NCI-H2081 treated with DMSO at 0.1 percent for 48 hours (cell line): Measurements from ENCODE around the gene TMIGD2.
"Not testable (repeated sequence)": the region's sequence is repeated elsewhere in the genome, so short reads cannot be mapped to it uniquely, and the experiment has no call there.

Source experiments
- DNase-seq: peaks from one replicate; lab custom pipeline; 2025; lab: John Stamatoyannopoulos, UW

Gene TMIGD2

GRCh38 chr19:4302243-4302640, at the start of gene TMIGD2:
TSS of gene TMIGD2 (minus strand) at chr19:4302389. CDS start at chr19:4302385, 4 bp downstream.
- DNase-seq = no peak

DNA sequence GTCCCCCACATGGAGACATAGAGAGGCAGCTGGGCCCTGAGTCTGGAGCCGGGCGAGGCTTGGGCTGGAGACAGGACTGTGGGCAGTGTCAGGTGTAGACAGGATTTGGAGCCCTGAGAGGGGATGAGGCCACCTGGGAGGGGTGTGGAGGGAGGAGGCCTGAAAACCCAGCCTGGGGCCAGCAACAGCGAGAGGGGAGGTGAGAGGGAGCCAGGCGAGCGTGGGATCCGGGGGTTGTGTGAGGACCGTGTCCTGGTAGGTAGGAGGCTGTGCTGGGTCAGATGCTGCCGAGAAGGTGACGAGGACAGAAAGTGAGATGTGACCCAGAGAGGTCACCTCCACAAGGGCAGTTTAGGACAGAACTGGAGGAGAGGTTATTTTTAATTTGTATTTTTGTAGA, 48.5 kb upstream of the TMIGD2 start:
- DNase-seq = no peak

DNA sequence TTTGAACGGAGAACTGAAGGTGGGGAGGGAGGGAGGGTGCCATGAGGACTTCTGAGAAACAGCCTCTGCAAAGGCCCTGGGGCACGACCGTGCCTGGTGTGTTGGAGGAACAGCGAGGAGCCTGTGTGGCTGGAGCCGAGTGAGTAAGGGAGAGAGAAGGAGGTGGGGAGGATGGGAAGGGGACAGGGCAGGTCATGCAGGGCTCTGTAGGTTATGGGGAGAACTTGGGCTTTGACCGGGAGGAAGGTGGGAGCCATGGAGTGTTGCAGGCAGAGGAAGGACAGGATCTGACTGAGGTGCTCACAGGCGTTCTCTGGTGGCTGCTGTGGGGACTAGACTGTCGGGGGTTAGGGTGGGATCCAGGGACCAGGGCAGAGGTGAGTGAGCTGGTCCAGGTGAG, 47.9 kb upstream of the TMIGD2 start:
- no peak for DNase-seq

DNA sequence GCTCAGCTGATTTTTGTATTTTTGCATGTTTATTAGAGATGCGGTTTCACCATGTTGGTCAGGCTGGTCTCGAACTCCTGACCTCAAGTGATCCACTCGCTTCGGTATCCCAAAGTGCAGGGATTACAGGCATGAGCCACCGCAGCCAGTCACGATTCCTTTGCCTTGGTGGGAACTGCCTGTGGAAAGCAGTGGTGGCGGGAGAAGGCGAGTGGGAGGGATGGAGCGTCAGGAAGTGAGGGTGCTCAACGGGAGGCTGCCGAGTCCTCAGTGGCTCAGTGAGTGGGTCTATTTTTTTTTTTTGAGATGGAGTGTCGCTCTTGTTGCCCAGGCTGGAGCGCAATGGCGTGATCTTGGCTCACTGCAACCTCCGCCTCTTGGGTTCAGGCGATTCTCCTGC, 47.0 kb upstream of the TMIGD2 start:
- not testable (repeated sequence) for DNase-seq

- no peak for DNase-seq
These were observed 45.3 kb upstream of the TMIGD2 start for GRCh38 chr19:4347521-4347920.

- no peak for DNase-seq
These were observed 43.8 kb upstream of the TMIGD2 start for GRCh38 chr19:4346020-4346383.

GRCh38 chr19:4345342-4346019, 43.3 kb upstream of the TMIGD2 start:
- DNase-seq = no peak

GRCh38 chr19:4343370-4344307, 41.5 kb upstream of the TMIGD2 start, which contains the start of gene MPND:
TSS of gene MPND (plus strand) at chr19:4343562. CDS start at chr19:4343594, 32 bp downstream.
- DNase-seq = no peak

DNA sequence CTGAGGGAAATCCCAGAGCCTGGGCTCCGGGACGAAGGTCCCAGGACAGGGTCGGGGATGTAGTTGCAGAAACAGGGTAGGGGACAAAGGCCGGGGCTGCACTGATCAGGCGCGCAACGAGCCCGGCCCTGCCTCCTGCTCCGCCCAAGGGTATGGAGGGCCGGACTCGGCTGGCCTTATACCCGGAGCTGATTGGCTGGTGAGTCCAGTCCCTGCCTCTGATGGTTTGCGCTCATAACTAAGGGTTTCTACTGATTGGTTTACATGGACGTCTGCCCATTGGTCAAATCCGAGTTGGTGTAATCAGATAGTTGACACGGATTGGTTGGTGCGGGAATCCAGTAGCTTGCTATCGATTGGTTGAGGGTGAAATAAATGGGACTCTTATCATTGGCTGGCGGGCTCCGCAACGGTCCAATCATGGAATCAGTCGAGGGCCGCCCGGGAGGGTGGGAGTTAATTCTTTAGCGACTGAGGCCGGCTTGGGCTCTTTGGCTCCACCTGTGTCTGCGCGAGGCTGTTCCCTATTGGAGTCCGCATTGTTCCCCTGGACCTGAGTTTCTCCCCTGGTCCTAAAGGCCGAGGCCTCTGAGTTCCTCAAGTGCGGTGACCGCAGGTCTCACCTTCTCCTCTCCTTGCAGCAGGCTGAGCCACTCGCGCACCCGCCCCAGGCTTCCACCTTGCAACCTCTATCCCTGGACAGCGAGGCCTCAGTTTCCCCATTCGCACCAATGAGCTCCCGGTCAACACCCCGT, 40.6 kb upstream of the TMIGD2 start:
- peak; percentile 100 for DNase-seq

- DNase-seq = no peak
These were observed 40.1 kb upstream of the TMIGD2 start for GRCh38 chr19:4342314-4342614.

- no peak for DNase-seq
These were observed 36.5 kb upstream of the TMIGD2 start, which contains the start of gene STAP2 for GRCh38 chr19:4338441-4339355. TSS of gene STAP2 (minus strand) at chr19:4338827. CDS start at chr19:4338753, 74 bp downstream.

DNA sequence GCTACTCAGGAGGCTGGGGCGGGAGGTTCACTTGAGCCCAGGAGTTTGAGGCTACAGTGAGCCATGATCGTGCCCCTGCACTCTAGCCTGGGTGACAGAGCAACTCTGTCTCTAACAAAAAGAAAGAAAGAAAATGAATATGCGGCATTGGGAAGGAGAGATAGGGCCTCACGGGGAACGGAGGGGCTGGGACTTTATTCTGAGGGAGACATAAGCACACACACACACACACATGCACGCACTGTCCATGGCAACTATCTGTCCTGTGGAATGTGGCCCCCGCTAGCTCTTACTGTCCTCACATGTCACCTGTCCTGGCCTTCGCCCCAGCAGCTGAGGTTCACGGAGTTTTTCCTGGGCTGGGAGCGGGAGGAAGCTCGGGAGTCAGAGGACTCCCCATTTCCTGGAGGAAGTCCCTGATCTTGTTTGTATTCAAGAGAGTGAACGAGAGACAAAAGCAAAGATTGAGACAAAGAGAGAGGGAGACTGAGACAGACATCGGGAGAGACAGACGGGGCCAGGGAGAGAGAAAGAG, 35.8 kb upstream of the TMIGD2 start:
- DNase-seq = no peak

DNA sequence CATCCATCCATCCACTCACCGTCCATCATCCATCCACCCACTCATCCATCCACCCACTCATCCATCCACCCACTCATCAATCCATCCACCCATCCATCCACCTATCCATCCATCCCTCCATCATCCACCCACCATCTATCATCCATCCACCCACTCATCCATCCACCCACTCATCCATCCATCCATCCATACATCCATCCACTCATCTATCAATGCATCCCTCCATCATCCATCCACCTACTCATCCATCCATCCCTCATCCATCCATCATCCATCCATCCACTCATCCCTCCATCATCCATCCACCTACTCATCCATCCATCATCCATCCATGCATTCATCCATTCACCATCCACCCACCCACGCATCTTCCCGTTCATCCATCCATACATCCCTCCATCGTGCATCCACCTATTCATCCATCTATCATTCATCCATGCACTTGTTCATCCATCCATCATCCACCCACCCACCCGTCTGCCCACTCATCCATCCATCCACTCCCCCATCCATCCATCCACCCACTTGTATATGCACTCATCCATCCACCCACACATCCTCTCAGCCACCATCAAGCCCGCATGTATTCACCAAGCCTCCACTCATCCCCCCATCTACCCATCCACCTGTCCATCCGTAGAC, 32.9 kb upstream of the TMIGD2 start:
- DNase-seq = no peak

DNA sequence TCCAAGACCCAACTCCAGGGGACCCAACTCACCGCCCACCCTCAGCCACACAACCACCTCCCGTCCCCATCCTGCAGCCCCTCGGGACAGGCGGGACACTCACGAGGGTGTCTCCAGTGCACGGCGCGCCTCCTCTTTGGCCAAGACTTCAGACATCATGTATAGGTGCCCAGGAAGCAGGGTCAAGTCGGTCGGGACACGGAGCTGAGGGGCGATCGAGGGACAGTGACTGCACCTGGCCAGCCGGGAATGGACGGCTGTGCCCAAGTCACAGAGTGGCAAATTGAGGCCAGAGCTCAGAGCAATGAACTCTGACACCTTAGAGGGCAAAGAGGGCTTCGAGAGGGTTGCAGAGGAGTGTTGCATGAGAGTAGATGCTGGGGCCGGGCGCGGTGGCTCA, 27.7 kb upstream of the TMIGD2 start:
- DNase-seq = no peak

DNA sequence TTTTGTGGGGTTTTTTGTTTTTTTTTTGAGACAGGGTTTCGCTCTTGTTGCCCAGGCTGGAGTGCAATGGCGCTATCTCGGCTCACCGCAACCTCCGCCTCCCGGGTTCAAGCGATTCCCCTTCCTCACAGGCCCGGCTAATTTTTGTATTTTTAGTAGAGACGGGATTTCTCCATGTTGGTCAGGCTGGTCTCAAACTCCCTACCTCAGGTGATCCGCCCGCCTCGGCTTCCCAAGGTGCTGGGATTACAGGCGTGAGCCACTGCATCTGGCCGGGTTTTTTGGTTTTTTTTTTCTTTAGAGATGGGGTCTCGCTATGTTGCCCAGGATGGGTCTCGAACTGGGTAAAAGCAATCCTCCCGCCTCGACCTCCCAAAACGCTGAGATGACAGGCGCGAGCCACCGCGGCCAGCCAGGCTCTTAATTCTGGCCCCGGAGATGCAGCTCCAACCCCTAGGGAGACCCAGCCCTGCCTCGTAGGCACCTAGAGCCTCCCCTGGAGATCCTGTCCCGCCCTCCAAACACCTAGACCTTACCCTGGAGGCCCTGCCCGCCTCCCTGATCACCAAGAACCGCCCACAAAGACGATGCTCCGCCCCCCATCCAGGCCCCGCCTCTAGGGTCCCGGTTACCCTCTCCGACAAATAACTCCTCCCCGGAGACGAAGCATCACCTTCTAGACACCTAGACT, 26.9 kb upstream of the TMIGD2 start:
- DNase-seq = not testable (repeated sequence)

DNA sequence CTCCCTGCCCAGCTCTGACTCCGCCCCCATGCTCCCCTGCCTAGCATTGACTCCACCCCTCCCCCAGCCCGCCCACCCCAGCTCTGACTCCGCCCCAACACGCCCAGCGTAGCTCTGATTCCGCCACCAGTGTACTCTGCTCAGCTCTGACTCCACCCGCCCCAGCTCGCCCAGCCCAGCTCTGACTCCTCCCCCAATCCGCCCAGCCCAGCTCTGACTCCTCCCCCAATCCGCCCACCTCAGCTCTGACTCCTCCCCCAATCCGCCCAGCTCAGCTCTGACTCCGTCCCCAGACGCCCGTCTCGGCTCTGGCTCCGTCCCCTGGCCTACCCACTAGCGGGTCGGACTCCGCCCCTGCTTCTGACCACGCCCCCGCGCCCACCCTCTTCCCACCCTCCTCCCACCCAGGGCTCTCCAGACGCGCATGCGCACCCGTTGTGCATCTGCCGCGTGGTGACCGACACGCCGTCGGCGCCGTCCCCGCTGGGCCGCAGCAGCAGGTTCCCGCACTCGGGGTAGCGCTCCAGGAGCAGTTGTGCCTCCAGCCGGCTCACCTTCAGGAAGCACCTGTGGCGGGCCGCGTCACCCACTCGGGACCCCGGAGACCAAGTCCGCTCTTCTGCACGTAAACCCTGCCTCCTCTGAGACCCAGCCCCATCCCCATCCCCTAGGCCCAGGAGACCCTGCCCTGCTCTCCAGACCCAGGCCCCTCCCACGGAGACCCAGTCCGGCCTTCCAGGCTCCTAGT, 26.2 kb upstream of the TMIGD2 start:
- DNase-seq = no peak

GRCh38 chr19:4327877-4328242, 25.7 kb upstream of the TMIGD2 start:
- no peak for DNase-seq

DNA sequence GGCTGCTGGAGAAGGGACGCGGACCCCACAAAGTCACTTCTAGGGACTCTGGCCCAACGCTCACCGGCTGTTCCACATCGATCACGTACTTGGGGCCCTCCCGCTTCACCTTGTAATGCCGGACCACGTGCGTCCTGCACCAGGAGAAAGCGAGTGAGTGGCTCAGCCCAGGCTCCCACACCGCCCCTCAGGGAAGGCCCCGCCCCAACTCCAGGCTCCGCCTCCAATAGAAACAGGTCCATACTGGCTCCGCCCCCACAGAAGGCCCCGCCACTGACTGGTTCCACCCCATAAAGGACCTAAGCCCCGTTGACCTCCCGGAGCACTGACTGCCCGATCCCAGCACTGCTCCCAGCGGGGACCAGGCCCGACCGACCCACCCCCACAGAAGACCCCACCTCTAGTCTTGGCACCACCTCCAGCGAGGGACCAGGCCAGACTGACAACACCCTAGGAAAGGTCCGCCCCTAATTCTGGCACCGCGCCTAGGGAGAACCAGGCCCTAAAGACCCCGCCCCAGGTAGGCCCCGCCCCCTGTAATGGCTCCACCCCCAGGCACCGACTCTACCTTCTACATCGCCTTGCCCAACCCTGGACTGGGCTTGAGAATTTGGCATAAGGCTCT, 25.2 kb upstream of the TMIGD2 start:
- no peak for DNase-seq

- no peak for DNase-seq
These were observed 24.7 kb upstream of the TMIGD2 start for GRCh38 chr19:4326837-4327251.
